Neural progenitor cell (in vitro differentiated cells): ENCODE data around the gene KRT3. TPM values are rescaled to one million over a fixed set of nuclear protein-coding genes. Genes with fewer than 3 reads are reported as not detected.

ENCODE experiments used
- DNase-seq: peaks from one replicate; pipeline ENCODE4 v3.0.0-alpha.2; 2016; ENCODE audit warnings: low spot score
- H2AFZ ChIP-seq: fragments of 200-600 bp; sonication (generic); replicated peaks from 2 replicates; pipeline ENCODE4 v1.6.1; 2016; ENCODE audit warnings: antibody characterized with exemption
- H3F3A ChIP-seq: fragments of 200-600 bp; sonication (generic); 2 replicates; pipeline ENCODE4 v1.6.1; 2016; ENCODE audit warnings: antibody characterized with exemption, low read depth
- H3K27ac ChIP-seq: fragments of 200-600 bp; sonication (generic); 2 replicates; pipeline ENCODE4 v1.5.1; 2016; ENCODE audit warnings: mild to moderate bottlenecking
- H3K27me3 ChIP-seq: fragments of 200-600 bp; sonication (generic); 2 replicates; pipeline ENCODE4 v1.6.1; 2016; ENCODE audit warnings: mild to moderate bottlenecking, moderate library complexity
- H3K36me3 ChIP-seq: fragments of 200-600 bp; sonication (generic); 2 replicates; pipeline ENCODE4 v1.5.1; 2016
- H3K4me1 ChIP-seq: fragments of 200-600 bp; sonication (generic); 2 replicates; pipeline ENCODE4 v1.6.1; 2016; ENCODE audit warnings: mixed run types
- H3K4me2 ChIP-seq: fragments of 200-600 bp; sonication (generic); 2 replicates; pipeline ENCODE4 v1.6.1; 2016
- H3K4me3 ChIP-seq: fragments of 200-600 bp; sonication (generic); 2 replicates; pipeline ENCODE4 v1.5.1; 2016
- H3K79me2 ChIP-seq: fragments of 200-600 bp; sonication (generic); 2 replicates; pipeline ENCODE4 v1.6.1; 2016; ENCODE audit warnings: low read depth
- H3K9ac ChIP-seq: fragments of 200-600 bp; sonication (generic); 2 replicates; pipeline ENCODE4 v1.6.1; 2016
- H3K9me3 ChIP-seq: fragments of 200-600 bp; sonication (generic); 2 replicates; pipeline ENCODE4 v1.5.1; 2016; ENCODE audit warnings: low read depth
- H4K20me1 ChIP-seq: fragments of 200-600 bp; sonication (generic); 2 replicates; pipeline ENCODE4 v1.6.1; 2016; ENCODE audit warnings: low read depth
- H3K27ac Mint-ChIP-seq: 3 replicates; pipeline ENCODE4 v1.8.0; 2021; ENCODE audit warnings: mixed read lengths
- H3K27me3 Mint-ChIP-seq: 2 replicates; pipeline ENCODE4 v1.8.0; 2022; ENCODE audit warnings: low read depth, mild to moderate bottlenecking, inconsistent platforms, moderate library complexity, mixed read lengths; ENCODE audit not compliant: insufficient read depth
- H3K36me3 Mint-ChIP-seq: 3 replicates; pipeline ENCODE4 v1.8.0; 2021; ENCODE audit warnings: mixed read lengths
- H3K4me1 Mint-ChIP-seq: 3 replicates; pipeline ENCODE4 v1.8.0; 2021; ENCODE audit warnings: mixed read lengths
- H3K4me3 Mint-ChIP-seq: 3 replicates; pipeline ENCODE4 v1.8.0; 2021; ENCODE audit warnings: mild to moderate bottlenecking, moderate library complexity, mixed read lengths
- H3K9me3 Mint-ChIP-seq: 3 replicates; pipeline ENCODE4 v1.8.0; 2020; ENCODE audit warnings: mixed read lengths
- EZH2 ChIP-seq: fragments of 200-600 bp; sonication (generic); IDR thresholded peaks from 2 replicates; pipeline ENCODE4 v1.6.1; 2017; ENCODE audit warnings: antibody characterized with exemption, mild to moderate bottlenecking, moderate library complexity
- EZH2phosphoT487 ChIP-seq: fragments of 200-600 bp; sonication (generic); IDR thresholded peaks from 2 replicates; pipeline ENCODE4 v1.6.1; 2017; ENCODE audit warnings: antibody characterized with exemption
- total RNA-seq: library from RNA; depleted of rRNA; stranded (reverse); fragments of >200 nt; gene quantifications from 2 replicates; pipeline ENCODE4 v1.2.3, GENCODE V29; 2015; ENCODE audit warnings: low replicate concordance
- TF ChIP-seq, protein P1 (sequence below): fragments of 200-600 bp; sonication (generic); IDR thresholded peaks from 2 replicates; pipeline ENCODE4 v1.5.1; 2017; ENCODE audit warnings: antibody characterized with exemption, mild to moderate bottlenecking

The KRT3 gene
- total RNA-seq, 1 donor from 2014 or later: not detected

- Mint-ChIP-seq H3K36me3 (no peaks in the 10 kb centered on the region), H3K4me3 (no peak overlapping the region), H3K27me3 (peaks cover 9% of the 10 kb centered on the region), H3K27ac (no peak overlapping the region), H3K4me1 (no peaks in the 10 kb centered on the region), H3K9me3 (no peaks in the 10 kb centered on the region)
- no peak overlapping the region for H3K9ac ChIP-seq
- H3K4me2 ChIP-seq: no peak overlapping the region
- H3K9me3 ChIP-seq: no peaks in the 10 kb centered on the region
- no peak overlapping the region for H2AFZ ChIP-seq
- DNase-seq: no peak
- no peaks in the 10 kb centered on the region for H3K79me2 ChIP-seq
- H4K20me1 ChIP-seq: no peaks in the 10 kb centered on the region
- no peak overlapping the region for H3K27ac ChIP-seq
- H3F3A ChIP-seq: no peaks in the 10 kb centered on the region
- no peaks in the 10 kb centered on the region for H3K27me3 ChIP-seq
- H3K36me3 ChIP-seq: no peaks in the 10 kb centered on the region
- H3K4me1 ChIP-seq: no peaks in the 10 kb centered on the region
- H3K4me3 ChIP-seq: no peak overlapping the region
- TF ChIP-seq, protein P1, sequence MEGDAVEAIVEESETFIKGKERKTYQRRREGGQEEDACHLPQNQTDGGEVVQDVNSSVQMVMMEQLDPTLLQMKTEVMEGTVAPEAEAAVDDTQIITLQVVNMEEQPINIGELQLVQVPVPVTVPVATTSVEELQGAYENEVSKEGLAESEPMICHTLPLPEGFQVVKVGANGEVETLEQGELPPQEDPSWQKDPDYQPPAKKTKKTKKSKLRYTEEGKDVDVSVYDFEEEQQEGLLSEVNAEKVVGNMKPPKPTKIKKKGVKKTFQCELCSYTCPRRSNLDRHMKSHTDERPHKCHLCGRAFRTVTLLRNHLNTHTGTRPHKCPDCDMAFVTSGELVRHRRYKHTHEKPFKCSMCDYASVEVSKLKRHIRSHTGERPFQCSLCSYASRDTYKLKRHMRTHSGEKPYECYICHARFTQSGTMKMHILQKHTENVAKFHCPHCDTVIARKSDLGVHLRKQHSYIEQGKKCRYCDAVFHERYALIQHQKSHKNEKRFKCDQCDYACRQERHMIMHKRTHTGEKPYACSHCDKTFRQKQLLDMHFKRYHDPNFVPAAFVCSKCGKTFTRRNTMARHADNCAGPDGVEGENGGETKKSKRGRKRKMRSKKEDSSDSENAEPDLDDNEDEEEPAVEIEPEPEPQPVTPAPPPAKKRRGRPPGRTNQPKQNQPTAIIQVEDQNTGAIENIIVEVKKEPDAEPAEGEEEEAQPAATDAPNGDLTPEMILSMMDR: no peak
- TF ChIP-seq EZH2phosphoT487 (no peak), EZH2 (no peak)
Measured at GRCh38 chr12:52788876-52789636, 6.9 kb downstream of the KRT3 start.

GRCh38 chr12:52788192-52788875 lies 7.6 kb downstream of the KRT3 start:
- no peaks in the 10 kb centered on the region for H3K9me3 Mint-ChIP-seq

GRCh38 chr12:52787324-52788191 lies 8.4 kb downstream of the KRT3 start:
- H3K27ac ChIP-seq: no peak overlapping the region
- no peaks in the 10 kb centered on the region for H3K27me3 ChIP-seq
- Mint-ChIP-seq H3K4me1 (no peaks in the 10 kb centered on the region), H3K4me3 (no peak overlapping the region), H3K9me3 (no peaks in the 10 kb centered on the region), H3K27me3 (peaks cover 9% of the 10 kb centered on the region), H3K36me3 (no peaks in the 10 kb centered on the region), H3K27ac (no peak overlapping the region)
- no peaks in the 10 kb centered on the region for H3F3A ChIP-seq
- no peak overlapping the region for H2AFZ ChIP-seq
- no peak overlapping the region for H3K9ac ChIP-seq
- no peaks in the 10 kb centered on the region for H3K79me2 ChIP-seq
- H4K20me1 ChIP-seq: no peaks in the 10 kb centered on the region
- no peaks in the 10 kb centered on the region for H3K36me3 ChIP-seq
- no peak overlapping the region for H3K4me2 ChIP-seq
- no peak overlapping the region for H3K4me3 ChIP-seq
- no peak for DNase-seq
- H3K9me3 ChIP-seq: no peaks in the 10 kb centered on the region
- TF ChIP-seq EZH2phosphoT487: no peak
- no peak for TF ChIP-seq EZH2
- TF ChIP-seq, protein P1: no peak
- H3K4me1 ChIP-seq: no peaks in the 10 kb centered on the region

More at GRCh38 chr12:52788192-52788875, 7.6 kb downstream of the KRT3 start:
- Mint-ChIP-seq H3K27me3 (peaks cover 9% of the 10 kb centered on the region), H3K27ac (no peak overlapping the region), H3K4me3 (no peak overlapping the region), H3K36me3 (no peaks in the 10 kb centered on the region), H3K4me1 (no peaks in the 10 kb centered on the region)
- H2AFZ ChIP-seq: no peak overlapping the region
- no peaks in the 10 kb centered on the region for H3K9me3 ChIP-seq
- H3K9ac ChIP-seq: no peak overlapping the region
- H4K20me1 ChIP-seq: no peaks in the 10 kb centered on the region
- no peak overlapping the region for H3K27ac ChIP-seq
- H3K36me3 ChIP-seq: no peaks in the 10 kb centered on the region
- H3K79me2 ChIP-seq: no peaks in the 10 kb centered on the region
- TF ChIP-seq EZH2phosphoT487 (no peak), EZH2 (no peak)
- TF ChIP-seq, protein P1: no peak
- H3F3A ChIP-seq: no peaks in the 10 kb centered on the region
- no peaks in the 10 kb centered on the region for H3K27me3 ChIP-seq
- no peak overlapping the region for H3K4me3 ChIP-seq
- H3K4me1 ChIP-seq: no peaks in the 10 kb centered on the region
- H3K4me2 ChIP-seq: no peak overlapping the region
- DNase-seq: no peak
